Brain microvascular endothelial cell (primary cell): ENCODE measurements around the gene TSSC4.

ENCODE experiments used
- DNase-seq: peaks from one replicate; pipeline ENCODE4 v3.0.0-alpha.2; 2020
- H3K27ac ChIP-seq: fragments of 250-450 bp; sonication (Bioruptor Pico); 2 replicates; pipeline ENCODE4 v1.5.1; 2020; ENCODE audit warnings: mild to moderate bottlenecking, moderate library complexity
- H3K27me3 ChIP-seq: fragments of 250-450 bp; sonication (Bioruptor Pico); replicated peaks from 2 replicates; pipeline ENCODE4 v1.5.1; 2020; ENCODE audit warnings: mild to moderate bottlenecking
- H3K36me3 ChIP-seq: fragments of 250-450 bp; sonication (Bioruptor Pico); replicated peaks from 2 replicates; pipeline ENCODE4 v1.5.1; 2020; ENCODE audit warnings: mild to moderate bottlenecking
- H3K4me3 ChIP-seq: 2 replicates; pipeline ENCODE4 v1.5.1; 2011; ENCODE audit warnings: low read depth, mild to moderate bottlenecking, control low read depth, low read length, moderate library complexity
- CTCF ChIP-seq: IDR thresholded peaks from 2 replicates; pipeline ENCODE4 v1.5.1; 2011; ENCODE audit warnings: low read depth, mild to moderate bottlenecking, moderate library complexity, low read length, control low read depth, inconsistent platforms; ENCODE audit errors: missing control alignments
- in situ Hi-C: cut with HindIII; loops from 2 replicates; pipeline ENCODE4 v1.10.0; 2017; ENCODE audit warnings: low sequenced_read_pairs, low pct_ligation_motif_present

TSSC4 gene

DNA sequence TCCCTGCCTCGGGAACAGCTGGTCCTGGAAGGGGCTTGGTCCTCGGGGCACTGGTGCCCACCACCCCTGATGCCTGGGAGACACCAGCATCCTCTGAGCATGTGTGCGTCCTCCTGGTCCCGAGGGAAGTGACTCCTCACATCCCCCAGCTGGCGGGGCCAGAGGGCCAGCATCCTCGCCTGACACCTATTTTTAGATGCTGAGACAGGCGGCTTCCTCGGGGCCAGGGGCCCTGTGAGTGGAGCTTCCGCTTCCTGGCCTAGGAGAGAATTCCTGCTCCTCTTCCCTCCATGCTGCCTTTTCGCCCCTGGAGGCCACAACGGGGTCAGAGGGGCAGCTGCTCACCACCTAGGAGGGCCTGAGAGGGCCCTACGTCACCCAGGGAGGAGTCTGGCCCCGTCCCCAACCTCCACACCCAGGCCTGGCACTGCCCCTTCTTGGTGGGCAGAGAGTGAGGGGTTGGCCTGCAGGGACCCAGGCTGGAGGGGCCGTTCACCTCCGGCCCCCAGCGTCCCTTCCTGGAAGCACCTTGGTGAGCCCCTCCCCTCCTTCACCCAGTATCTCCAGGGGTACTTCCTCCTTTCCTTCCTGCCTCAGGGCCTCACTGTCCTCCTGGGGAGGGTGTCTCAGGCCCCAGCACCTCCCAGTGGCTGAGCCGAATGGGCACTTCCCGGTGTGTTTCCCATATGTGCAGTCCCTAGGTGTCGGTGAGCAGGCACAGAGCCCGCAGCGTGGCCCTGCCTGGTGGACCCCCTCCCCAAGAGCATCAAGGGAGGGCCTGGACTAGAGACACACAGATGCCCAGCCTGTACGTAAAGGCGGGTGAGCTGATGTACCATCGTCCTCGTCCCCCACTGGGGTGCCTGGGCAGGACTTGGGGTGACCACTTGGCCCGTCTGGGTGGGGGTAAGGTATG lies 17.4 kb upstream of the TSSC4 start:
- Histone ChIP-seq H3K27ac (no peak overlapping the region), H3K27me3 (no peaks in the 10 kb centered on the region), H3K36me3 (no peaks in the 10 kb centered on the region), H3K4me3 (no peak overlapping the region)
- DNase-seq = no peak
- in situ Hi-C loops = no loop called here
- peak; percentile 13 for TF ChIP-seq CTCF

DNA sequence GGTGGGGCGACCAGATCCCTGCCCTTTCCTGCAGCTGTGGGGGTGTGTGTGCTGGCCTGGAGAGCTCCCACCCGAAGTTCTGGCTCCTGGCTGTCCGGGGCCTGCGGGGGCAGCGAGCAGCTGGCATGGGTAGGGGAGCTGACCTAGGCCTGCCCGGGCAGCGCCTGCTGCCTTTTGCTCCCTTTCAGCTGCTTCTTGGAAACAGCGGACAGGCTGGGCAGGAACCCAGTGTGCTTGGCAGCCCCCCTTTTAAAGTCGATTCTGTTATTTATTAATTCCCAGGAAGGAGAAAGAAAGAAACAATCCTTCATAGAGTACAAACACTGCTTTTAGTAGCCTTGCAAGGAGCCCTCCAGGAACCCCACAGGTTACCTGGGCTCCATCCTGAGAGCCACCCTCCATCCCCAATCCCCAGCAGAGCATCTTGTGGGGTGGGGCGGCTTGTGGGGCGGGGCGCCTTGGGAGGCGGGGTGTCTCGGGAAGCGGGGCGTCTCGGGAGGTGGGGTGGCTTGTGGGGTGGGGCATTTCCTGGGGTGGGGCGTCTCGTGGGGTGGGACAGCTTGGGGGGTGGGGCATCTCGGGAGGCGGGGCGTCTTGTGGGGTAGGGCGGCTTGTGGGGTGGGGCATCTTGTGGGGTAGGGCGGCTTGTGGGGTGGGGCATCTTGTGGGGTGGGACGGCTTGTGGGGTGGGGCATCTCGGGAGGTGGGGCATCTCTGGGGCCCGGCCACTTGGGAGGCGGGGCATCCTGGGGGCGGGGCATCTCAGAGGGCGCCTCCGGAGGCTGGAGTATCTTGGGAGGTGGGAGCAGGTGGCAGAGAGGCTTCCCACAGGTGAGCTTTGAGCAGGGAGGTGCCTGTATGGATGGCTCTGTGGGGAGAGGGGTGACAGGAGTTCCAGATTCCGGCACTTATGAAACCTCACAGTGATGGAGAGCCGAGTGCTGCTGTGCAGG lies 16.4 kb upstream of the TSSC4 start:
- no peak overlapping the region for H3K27ac ChIP-seq
- H3K4me3 ChIP-seq = no peak overlapping the region
- in situ Hi-C loops = no loop called here
- TF ChIP-seq CTCF = no peak
- no peaks in the 10 kb centered on the region for H3K27me3 ChIP-seq
- no peak for DNase-seq
- no peaks in the 10 kb centered on the region for H3K36me3 ChIP-seq

- no peak for TF ChIP-seq CTCF
- in situ Hi-C loops = no loop called here
- no peak overlapping the region for H3K4me3 ChIP-seq
- DNase-seq = no peak
- H3K27ac ChIP-seq = no peak overlapping the region
- no peaks in the 10 kb centered on the region for H3K27me3 ChIP-seq
- H3K36me3 ChIP-seq = peaks cover 5% of the 10 kb centered on the region
Measured at GRCh38 chr11:2385156-2386151, 15.1 kb upstream of the TSSC4 start.

DNA sequence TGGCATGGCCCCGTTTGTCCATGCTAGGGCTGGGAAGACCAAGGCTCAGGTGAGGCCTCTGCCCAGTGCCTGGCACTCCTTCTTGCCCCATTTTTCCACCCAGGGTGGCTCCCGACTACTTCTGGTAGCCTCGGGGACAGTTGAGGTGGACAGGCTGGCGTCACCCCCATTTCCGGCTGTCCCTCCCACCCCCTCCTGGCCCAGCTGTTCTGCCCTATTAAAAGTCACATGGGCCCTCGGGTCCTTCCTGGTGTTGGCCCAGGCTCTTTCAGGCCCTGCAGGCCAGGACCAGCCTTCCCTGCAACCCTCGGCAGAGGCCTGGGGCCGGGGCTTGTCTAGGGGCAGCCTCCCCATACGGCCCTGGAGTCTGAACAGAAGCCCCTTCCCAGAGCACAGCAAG lies 14.0 kb upstream of the TSSC4 start:
- no peak for TF ChIP-seq CTCF
- Histone ChIP-seq H3K36me3 (peaks cover 8% of the 10 kb centered on the region), H3K27me3 (no peaks in the 10 kb centered on the region), H3K27ac (no peak overlapping the region), H3K4me3 (no peak overlapping the region)
- in situ Hi-C loops = no loop called here
- no peak for DNase-seq
